ENCODE measurements around the gene PREX1. TPM values are rescaled to one million over a fixed set of nuclear protein-coding genes. Genes with fewer than 3 reads are reported as not detected.

Gene PREX1
- total RNA-seq, 1 experiment from 2014 or later: 20.0 TPM

DNA sequence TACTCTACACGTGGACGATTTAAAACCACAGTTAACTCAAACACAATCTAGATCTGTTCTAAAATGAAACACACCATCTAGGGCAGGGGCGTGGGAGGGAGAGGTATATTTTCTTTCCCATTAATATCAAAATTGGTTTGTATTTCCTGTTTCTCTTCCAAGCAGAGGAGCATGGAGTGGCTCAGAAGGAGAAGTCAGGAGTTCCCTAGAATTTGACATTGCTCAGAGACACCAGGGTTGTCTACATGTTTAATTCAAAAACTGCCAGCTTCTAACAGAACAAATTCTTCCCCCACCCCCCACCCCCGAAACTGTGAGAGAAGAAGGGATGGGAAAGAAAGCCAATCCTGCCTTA lies 2.3 kb downstream of the PREX1 start:
- POLR2A ChIA-PET: no interaction called here
- no peaks in the 10 kb centered on the region for H3K27me3 ChIP-seq (ENCODE audit: control insufficient read depth, insufficient read depth, low read length)

DNA sequence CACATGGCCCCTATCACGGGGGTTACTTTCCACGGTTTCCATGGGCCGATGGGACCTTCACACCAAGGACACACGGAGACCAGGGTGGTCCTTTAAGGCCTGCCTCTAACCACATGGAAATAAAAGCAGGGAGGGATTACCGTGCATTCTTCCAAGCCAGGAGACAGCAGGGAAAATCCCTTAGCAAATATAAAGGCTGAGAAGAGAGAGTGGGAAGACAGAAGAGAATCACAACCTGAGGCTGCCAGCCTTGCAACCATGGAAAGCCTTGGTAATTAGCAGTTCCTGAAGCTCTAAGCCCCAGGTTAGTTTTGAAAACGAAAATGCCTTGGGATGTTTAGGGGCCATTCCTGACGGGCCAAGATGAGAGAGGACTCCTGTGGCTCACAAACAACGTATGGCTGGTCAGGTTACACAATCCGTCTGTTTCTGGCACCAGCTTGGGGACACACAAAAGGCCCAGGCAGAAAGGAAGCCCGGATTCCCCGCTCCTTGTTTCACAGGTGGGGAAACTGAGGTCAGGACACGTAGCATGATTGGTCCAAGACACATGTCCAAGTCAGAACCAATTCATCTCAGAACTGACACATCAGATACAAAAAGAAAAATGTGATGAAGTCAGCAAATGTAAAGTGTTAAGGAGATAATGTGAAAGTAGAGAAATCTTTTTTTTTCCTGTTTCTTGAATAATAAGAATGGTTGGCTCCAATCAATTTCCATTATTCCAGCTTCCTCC lies 2.8 kb downstream of the PREX1 start:
- TF ChIP-seq, protein P1, sequence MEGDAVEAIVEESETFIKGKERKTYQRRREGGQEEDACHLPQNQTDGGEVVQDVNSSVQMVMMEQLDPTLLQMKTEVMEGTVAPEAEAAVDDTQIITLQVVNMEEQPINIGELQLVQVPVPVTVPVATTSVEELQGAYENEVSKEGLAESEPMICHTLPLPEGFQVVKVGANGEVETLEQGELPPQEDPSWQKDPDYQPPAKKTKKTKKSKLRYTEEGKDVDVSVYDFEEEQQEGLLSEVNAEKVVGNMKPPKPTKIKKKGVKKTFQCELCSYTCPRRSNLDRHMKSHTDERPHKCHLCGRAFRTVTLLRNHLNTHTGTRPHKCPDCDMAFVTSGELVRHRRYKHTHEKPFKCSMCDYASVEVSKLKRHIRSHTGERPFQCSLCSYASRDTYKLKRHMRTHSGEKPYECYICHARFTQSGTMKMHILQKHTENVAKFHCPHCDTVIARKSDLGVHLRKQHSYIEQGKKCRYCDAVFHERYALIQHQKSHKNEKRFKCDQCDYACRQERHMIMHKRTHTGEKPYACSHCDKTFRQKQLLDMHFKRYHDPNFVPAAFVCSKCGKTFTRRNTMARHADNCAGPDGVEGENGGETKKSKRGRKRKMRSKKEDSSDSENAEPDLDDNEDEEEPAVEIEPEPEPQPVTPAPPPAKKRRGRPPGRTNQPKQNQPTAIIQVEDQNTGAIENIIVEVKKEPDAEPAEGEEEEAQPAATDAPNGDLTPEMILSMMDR (IDR thresholded peaks at IDR 0.05): no peak
- TF ChIP-seq, protein P2, sequence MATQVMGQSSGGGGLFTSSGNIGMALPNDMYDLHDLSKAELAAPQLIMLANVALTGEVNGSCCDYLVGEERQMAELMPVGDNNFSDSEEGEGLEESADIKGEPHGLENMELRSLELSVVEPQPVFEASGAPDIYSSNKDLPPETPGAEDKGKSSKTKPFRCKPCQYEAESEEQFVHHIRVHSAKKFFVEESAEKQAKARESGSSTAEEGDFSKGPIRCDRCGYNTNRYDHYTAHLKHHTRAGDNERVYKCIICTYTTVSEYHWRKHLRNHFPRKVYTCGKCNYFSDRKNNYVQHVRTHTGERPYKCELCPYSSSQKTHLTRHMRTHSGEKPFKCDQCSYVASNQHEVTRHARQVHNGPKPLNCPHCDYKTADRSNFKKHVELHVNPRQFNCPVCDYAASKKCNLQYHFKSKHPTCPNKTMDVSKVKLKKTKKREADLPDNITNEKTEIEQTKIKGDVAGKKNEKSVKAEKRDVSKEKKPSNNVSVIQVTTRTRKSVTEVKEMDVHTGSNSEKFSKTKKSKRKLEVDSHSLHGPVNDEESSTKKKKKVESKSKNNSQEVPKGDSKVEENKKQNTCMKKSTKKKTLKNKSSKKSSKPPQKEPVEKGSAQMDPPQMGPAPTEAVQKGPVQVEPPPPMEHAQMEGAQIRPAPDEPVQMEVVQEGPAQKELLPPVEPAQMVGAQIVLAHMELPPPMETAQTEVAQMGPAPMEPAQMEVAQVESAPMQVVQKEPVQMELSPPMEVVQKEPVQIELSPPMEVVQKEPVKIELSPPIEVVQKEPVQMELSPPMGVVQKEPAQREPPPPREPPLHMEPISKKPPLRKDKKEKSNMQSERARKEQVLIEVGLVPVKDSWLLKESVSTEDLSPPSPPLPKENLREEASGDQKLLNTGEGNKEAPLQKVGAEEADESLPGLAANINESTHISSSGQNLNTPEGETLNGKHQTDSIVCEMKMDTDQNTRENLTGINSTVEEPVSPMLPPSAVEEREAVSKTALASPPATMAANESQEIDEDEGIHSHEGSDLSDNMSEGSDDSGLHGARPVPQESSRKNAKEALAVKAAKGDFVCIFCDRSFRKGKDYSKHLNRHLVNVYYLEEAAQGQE (IDR thresholded peaks at IDR 0.05; ENCODE audit: insufficient read depth in 1 of 2, low read depth in 2 of 2, low read length in 1 of 2): no peak
- TF ChIP-seq POLR2AphosphoS5 (IDR thresholded peaks at IDR 0.05; ENCODE audit: low read depth, low read length) (no peak), TCF7L2 (IDR thresholded peaks at IDR 0.05; ENCODE audit: low read depth, low read length) (no peak), SIN3A (IDR thresholded peaks at IDR 0.05; ENCODE audit: borderline replicate concordance, insufficient read depth, low read depth, low read length) (no peak)
- intact Hi-C loops (cut with micrococcal nuclease; ENCODE audit: unreplicated experiment): loop anchor here (5.0 to 10.0 kb wide), 2 partner anchors 80 to 168 kb away; no protein-coding TSS in a partner anchor
- in situ Hi-C loops (cut with HindIII; ENCODE audit: low pct_unique_long_range_greater_than_20kb, low sequenced_read_pairs): no loop called here
- ChIA-PET CTCF (no interaction called here), POLR2A (no interaction called here)
- H3K4me1 ChIP-seq (ENCODE audit: control insufficient read depth, insufficient read depth, low read length): peaks cover 44% of the 10 kb centered on the region
- H3K4me3 ChIP-seq (ENCODE audit: low read depth in 2 of 2, low read length in 2 of 2): peak overlapping the region; percentile 0 to 10; a peak in 2 of 4 replicates
- DNase-seq (ENCODE audit: low read depth, low spot score) (no peak), ATAC-seq (no peak)
- BruUV-seq (replicated peaks): no TSS peak
- no peaks in the 10 kb centered on the region for H3K36me3 ChIP-seq (ENCODE audit: control insufficient read depth, insufficient read depth, low read length)
- H3K27me3 ChIP-seq (ENCODE audit: control insufficient read depth, insufficient read depth, low read length): no peaks in the 10 kb centered on the region
- H3K9me3 ChIP-seq (ENCODE audit: control insufficient read depth, insufficient read depth, low read depth, low read length): no peaks in the 10 kb centered on the region
- H3K27ac ChIP-seq (ENCODE audit: low read length): peak overlapping the region; percentile 77

More for the DNA sequence above, 2.3 kb downstream of the PREX1 start:
- no TSS peak for BruUV-seq (replicated peaks)
- Histone ChIP-seq H3K4me3 (ENCODE audit: low read depth in 2 of 2, low read length in 2 of 2) (no peak overlapping the region; a peak in 1 of 4 replicates), H3K27ac (ENCODE audit: low read length) (peak overlapping the region; percentile 77), H3K36me3 (ENCODE audit: control insufficient read depth, insufficient read depth, low read length) (no peaks in the 10 kb centered on the region), H3K9me3 (ENCODE audit: control insufficient read depth, insufficient read depth, low read depth, low read length) (no peaks in the 10 kb centered on the region), H3K4me1 (ENCODE audit: control insufficient read depth, insufficient read depth, low read length) (peaks cover 44% of the 10 kb centered on the region)
- intact Hi-C loops (cut with micrococcal nuclease; ENCODE audit: unreplicated experiment): loop anchor here (5.0 to 10.0 kb wide), 2 partner anchors 79 to 168 kb away; no protein-coding TSS in a partner anchor
- CTCF ChIA-PET: interaction anchor here (0.9 kb wide), 1 partner anchor 168 kb away, joined by 5 read pairs; no protein-coding TSS in a partner anchor
- in situ Hi-C loops (cut with HindIII; ENCODE audit: low pct_unique_long_range_greater_than_20kb, low sequenced_read_pairs): no loop called here
- no peak for TF ChIP-seq POLR2AphosphoS5 (IDR thresholded peaks at IDR 0.05; ENCODE audit: low read depth, low read length)
- no peak for TF ChIP-seq SIN3A (IDR thresholded peaks at IDR 0.05; ENCODE audit: borderline replicate concordance, insufficient read depth, low read depth, low read length)
- TF ChIP-seq, protein P1 (IDR thresholded peaks at IDR 0.05): no peak
- TF ChIP-seq, protein P2 (IDR thresholded peaks at IDR 0.05; ENCODE audit: insufficient read depth in 1 of 2, low read depth in 2 of 2, low read length in 1 of 2): no peak
- no peak for TF ChIP-seq TCF7L2 (IDR thresholded peaks at IDR 0.05; ENCODE audit: low read depth, low read length)
- no peak for ATAC-seq
- no peak for DNase-seq (ENCODE audit: low read depth, low spot score)

Data from Panc1 (cell line).